Endodermal cell (in vitro differentiated cells): ENCODE data around the gene SLC38A2. TPM values are rescaled to one million over a fixed set of nuclear protein-coding genes. Genes with fewer than 3 reads are reported as not detected.

Source experiments
- DNase-seq: peaks from one replicate; pipeline ENCODE4 v3.0.0-alpha.2; 2017
- H3K27ac ChIP-seq: 2 replicates; pipeline ENCODE4 v1.5.1; 2013; ENCODE audit warnings: mild to moderate bottlenecking, low read depth, low read length, moderate library complexity
- H3K27me3 ChIP-seq: 2 replicates; pipeline ENCODE4 v1.6.1; 2013; ENCODE audit warnings: mild to moderate bottlenecking, low read length, moderate library complexity; ENCODE audit not compliant: insufficient read depth, control insufficient read depth, poor library complexity, severe bottlenecking
- H3K36me3 ChIP-seq: 2 replicates; pipeline ENCODE4 v1.7.0; 2013; ENCODE audit warnings: mild to moderate bottlenecking, low read length, moderate library complexity; ENCODE audit not compliant: control insufficient read depth, insufficient read depth
- H3K4me1 ChIP-seq: one replicate; pipeline ENCODE4 v1.7.0; 2013; ENCODE audit warnings: low read length; ENCODE audit not compliant: control insufficient read depth, insufficient read depth
- H3K4me3 ChIP-seq: 2 replicates; pipeline ENCODE4 v1.5.1; 2013; ENCODE audit warnings: mild to moderate bottlenecking, low read length, moderate library complexity
- H3K9ac ChIP-seq: 2 replicates; pipeline ENCODE4 v1.6.1; 2013; ENCODE audit warnings: mild to moderate bottlenecking, low read length, moderate library complexity; ENCODE audit not compliant: poor library complexity, severe bottlenecking; ENCODE audit errors: extremely low read depth
- H3K9me3 ChIP-seq: 2 replicates; pipeline ENCODE4 v1.6.1; 2013; ENCODE audit warnings: mild to moderate bottlenecking, low read length, moderate library complexity; ENCODE audit not compliant: control insufficient read depth
- H3K27ac Mint-ChIP-seq: 2 replicates; pipeline ENCODE4 v1.8.0; 2020; ENCODE audit warnings: mixed read lengths
- H3K27me3 Mint-ChIP-seq: 2 replicates; pipeline ENCODE4 v1.8.0; 2021; ENCODE audit warnings: mild to moderate bottlenecking, mixed read lengths; ENCODE audit not compliant: insufficient read depth
- H3K36me3 Mint-ChIP-seq: 2 replicates; pipeline ENCODE4 v1.8.0; 2020; ENCODE audit warnings: low read depth, mixed read lengths
- H3K4me1 Mint-ChIP-seq: 2 replicates; pipeline ENCODE4 v1.8.0; 2020; ENCODE audit warnings: mixed read lengths
- H3K4me3 Mint-ChIP-seq: 2 replicates; pipeline ENCODE4 v1.8.0; 2020; ENCODE audit warnings: mild to moderate bottlenecking, moderate library complexity, mixed read lengths
- H3K9me3 Mint-ChIP-seq: 2 replicates; pipeline ENCODE4 v1.8.0; 2020; ENCODE audit warnings: mild to moderate bottlenecking, mixed read lengths
- WGBS, 2 experiments: methylation state at CpG; one replicate each; pipeline versions ENCODE4 v1.1.5 to v1.1.7; 2013; ENCODE audit warnings: missing lambda C conversion rate in 2 of 2, mixed read lengths in 1 of 2; ENCODE audit not compliant: insufficient coverage in 1 of 2, insufficient read length in 1 of 2; 5-methylcytosine and 5-hydroxymethylcytosine counted together
- total RNA-seq, 2 donors: library from RNA; stranded (reverse); fragmentation: NEBNext Ultra II Directional in 1 of 2; extraction: Animal tissue kit (Norgen Biotek cat#: 25700) in 1 of 2; gene quantifications; 2 replicates in 1 of 2; 3 replicates in 1 of 2; pipeline ENCODE4 v1.2.1, GENCODE V29; 2021
- TF ChIP-seq, protein P1 (sequence below): fragments of 200-600 bp; sonication (generic); conservative IDR thresholded peaks from 2 replicates; pipeline ENCODE4 v1.5.0; 2021; ENCODE audit warnings: antibody characterized with exemption, mild to moderate bottlenecking

SLC38A2 gene
- total RNA-seq, 2 donors from 2014 or later, result 156 to 230 TPM

DNA sequence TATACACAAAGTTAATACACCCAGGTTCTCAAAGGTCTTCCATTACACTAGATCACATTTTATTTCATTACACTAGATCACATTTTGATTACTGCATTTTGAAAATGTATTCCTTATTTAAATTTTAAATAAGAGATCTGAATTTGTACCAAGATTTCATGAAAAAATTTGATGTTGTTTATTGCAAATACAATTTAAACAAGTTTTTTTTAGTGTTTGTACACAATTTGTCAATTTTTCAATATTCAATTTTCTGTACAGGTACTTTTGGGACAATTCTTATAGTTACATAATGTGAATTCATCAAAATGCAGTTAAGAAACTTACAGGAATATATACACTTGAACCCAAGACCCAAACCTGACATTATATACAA lies 14.3 kb downstream of the SLC38A2 start:
- no peak overlapping the region for H3K27ac ChIP-seq
- no peak for DNase-seq
- no peak overlapping the region for H3K4me3 Mint-ChIP-seq
- no peaks in the 10 kb centered on the region for H3K9me3 ChIP-seq
- no peaks in the 10 kb centered on the region for H3K4me1 ChIP-seq
- H3K9ac ChIP-seq, result no peak overlapping the region
- H3K4me3 ChIP-seq, result no peak overlapping the region
- H3K27ac Mint-ChIP-seq, result no peak overlapping the region
- peaks cover 43% of the 10 kb centered on the region for H3K36me3 Mint-ChIP-seq
- H3K27me3 Mint-ChIP-seq, result no peaks in the 10 kb centered on the region
- TF ChIP-seq, protein P1, sequence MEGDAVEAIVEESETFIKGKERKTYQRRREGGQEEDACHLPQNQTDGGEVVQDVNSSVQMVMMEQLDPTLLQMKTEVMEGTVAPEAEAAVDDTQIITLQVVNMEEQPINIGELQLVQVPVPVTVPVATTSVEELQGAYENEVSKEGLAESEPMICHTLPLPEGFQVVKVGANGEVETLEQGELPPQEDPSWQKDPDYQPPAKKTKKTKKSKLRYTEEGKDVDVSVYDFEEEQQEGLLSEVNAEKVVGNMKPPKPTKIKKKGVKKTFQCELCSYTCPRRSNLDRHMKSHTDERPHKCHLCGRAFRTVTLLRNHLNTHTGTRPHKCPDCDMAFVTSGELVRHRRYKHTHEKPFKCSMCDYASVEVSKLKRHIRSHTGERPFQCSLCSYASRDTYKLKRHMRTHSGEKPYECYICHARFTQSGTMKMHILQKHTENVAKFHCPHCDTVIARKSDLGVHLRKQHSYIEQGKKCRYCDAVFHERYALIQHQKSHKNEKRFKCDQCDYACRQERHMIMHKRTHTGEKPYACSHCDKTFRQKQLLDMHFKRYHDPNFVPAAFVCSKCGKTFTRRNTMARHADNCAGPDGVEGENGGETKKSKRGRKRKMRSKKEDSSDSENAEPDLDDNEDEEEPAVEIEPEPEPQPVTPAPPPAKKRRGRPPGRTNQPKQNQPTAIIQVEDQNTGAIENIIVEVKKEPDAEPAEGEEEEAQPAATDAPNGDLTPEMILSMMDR, result no peak
- no peaks in the 10 kb centered on the region for H3K4me1 Mint-ChIP-seq
- H3K27me3 ChIP-seq, result no peaks in the 10 kb centered on the region
- H3K9me3 Mint-ChIP-seq, result no peaks in the 10 kb centered on the region
- H3K36me3 ChIP-seq, result peaks cover 50% of the 10 kb centered on the region

DNA sequence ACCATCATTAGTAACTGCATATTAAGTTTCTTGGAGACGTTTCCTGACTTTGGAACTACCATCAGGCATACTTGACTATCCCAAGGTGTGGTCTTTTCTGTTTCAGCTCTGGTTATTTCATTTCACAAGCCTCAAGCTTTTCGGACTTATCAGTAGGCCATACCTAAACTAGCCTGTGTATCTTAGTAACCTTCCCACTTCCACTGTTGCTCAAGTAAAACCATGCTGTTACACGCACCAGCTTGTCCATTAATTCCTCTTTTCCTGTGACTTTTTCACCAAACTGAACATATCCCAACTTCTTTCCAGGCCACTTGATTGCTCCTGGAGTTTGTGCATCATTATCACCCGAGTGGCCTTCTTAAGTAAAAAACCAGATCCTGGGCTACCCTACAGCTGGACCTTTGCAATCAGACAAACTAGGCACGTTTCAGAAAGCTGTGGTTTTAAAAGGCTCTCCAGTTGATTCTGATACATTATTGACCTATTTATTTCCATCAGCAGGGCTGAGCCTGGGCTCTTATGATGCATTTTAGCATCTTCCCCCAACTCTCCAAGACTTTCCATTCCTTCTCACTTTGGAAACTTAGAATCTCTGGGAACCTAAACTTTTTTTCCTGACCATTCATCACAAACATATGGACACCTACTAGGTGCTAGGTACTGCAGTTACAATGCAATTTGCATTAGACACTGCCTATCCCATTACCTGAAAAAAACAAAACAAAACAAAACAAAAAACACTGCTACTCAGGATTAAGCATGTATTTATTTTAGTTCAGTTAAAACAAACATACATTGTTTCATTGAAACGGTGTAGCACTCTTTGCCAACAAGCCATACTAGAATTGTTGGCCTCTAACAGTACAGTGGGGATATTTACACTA lies 14.9 kb downstream of the SLC38A2 start:
- Histone ChIP-seq H3K27ac (no peak overlapping the region), H3K4me1 (no peaks in the 10 kb centered on the region), H3K9me3 (no peaks in the 10 kb centered on the region), H3K9ac (no peak overlapping the region), H3K36me3 (peaks cover 44% of the 10 kb centered on the region), H3K4me3 (no peak overlapping the region), H3K27me3 (no peaks in the 10 kb centered on the region)
- no peaks in the 10 kb centered on the region for H3K27me3 Mint-ChIP-seq
- TF ChIP-seq, protein P1, result no peak
- peaks cover 37% of the 10 kb centered on the region for H3K36me3 Mint-ChIP-seq
- H3K27ac Mint-ChIP-seq, result no peak overlapping the region
- peak; percentile 61 for DNase-seq
- H3K4me1 Mint-ChIP-seq, result no peaks in the 10 kb centered on the region
- no peaks in the 10 kb centered on the region for H3K9me3 Mint-ChIP-seq
- WGBS, 2 experiments, result 71% methylated on average over 6 of the region's 6 CpGs
- H3K4me3 Mint-ChIP-seq, result no peak overlapping the region

DNA sequence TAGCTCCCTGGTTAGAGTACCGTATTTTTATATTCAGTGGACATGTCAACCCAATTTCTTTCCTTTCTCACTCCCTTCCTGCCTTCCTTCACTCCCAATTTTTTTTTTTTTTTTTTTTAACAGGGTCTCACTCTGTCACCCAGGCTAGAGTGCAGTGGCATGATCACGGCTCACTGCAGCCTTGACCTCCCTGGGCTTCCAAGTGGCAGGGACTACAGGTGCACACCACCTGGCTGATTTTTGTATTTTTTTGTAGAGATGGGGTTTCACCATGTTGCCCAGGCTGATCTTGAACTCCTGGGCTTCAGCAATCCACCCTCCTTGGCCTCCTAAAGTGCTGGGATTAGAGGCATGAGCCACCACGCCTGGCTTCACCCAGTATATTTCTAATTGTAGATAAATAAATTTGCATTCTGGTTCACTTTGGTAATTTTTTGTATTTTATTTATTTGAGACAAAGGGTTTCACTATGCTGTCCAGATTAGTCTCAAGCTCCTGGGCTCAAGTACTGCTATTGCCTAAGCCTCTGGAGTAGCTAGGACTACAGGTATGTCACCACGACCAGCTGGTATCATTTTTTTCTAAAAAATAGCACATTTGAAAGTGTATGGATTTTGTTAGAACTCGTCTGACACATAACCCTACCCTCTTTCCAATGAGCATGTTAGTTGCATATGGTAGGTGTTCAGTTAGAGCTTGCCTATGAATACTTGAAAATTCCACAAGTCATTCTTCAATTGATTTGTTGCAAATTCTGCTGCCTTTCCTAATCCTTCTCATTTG lies 15.7 kb downstream of the SLC38A2 start:
- Histone ChIP-seq H3K9ac (no peak overlapping the region), H3K9me3 (no peaks in the 10 kb centered on the region), H3K27ac (no peak overlapping the region), H3K36me3 (peaks cover 35% of the 10 kb centered on the region), H3K4me3 (no peak overlapping the region), H3K27me3 (no peaks in the 10 kb centered on the region), H3K4me1 (no peaks in the 10 kb centered on the region)
- Mint-ChIP-seq H3K4me1 (no peaks in the 10 kb centered on the region), H3K4me3 (no peak overlapping the region), H3K27me3 (no peaks in the 10 kb centered on the region), H3K36me3 (peaks cover 29% of the 10 kb centered on the region), H3K9me3 (no peaks in the 10 kb centered on the region), H3K27ac (no peak overlapping the region)
- WGBS, 2 experiments, result 92 to 100% methylated on average over 1 to 5 of the region's 5 CpGs
- TF ChIP-seq, protein P1, result no peak
- peak; percentile 53 for DNase-seq
